ENCODE measurements around the gene GLMN.

- TF ChIP-seq, protein P1, sequence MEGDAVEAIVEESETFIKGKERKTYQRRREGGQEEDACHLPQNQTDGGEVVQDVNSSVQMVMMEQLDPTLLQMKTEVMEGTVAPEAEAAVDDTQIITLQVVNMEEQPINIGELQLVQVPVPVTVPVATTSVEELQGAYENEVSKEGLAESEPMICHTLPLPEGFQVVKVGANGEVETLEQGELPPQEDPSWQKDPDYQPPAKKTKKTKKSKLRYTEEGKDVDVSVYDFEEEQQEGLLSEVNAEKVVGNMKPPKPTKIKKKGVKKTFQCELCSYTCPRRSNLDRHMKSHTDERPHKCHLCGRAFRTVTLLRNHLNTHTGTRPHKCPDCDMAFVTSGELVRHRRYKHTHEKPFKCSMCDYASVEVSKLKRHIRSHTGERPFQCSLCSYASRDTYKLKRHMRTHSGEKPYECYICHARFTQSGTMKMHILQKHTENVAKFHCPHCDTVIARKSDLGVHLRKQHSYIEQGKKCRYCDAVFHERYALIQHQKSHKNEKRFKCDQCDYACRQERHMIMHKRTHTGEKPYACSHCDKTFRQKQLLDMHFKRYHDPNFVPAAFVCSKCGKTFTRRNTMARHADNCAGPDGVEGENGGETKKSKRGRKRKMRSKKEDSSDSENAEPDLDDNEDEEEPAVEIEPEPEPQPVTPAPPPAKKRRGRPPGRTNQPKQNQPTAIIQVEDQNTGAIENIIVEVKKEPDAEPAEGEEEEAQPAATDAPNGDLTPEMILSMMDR (IDR thresholded peaks at IDR 0.05 in 8 of 11, conservative IDR thresholded peaks at IDR 0.05 in 3 of 11), result no peak
- no peak for TF ChIP-seq POLR2A (IDR thresholded peaks at IDR 0.05)
- no peak for TF ChIP-seq POLR2AphosphoS5 (IDR thresholded peaks at IDR 0.05)
Observed at GRCh38 chr1:92244376-92244775, 54.4 kb downstream of the GLMN start.
